Calu3 (cell line): ENCODE results near the gene ZBTB47. TPM values are rescaled to one million over a fixed set of nuclear protein-coding genes. Genes with fewer than 3 reads are reported as not detected.

Source experiments
- BruUV-seq: library from RNA; stranded (reverse); fragments of 400-500 nt; replicated peaks from 2 replicates; lab custom pipeline; 2021; lab: Mats Ljungman, UMichigan
- CTCF ChIA-PET: fragments of 300-600 bp; sonication (Branson Sonifier 250); formaldehyde crosslinking; loops from one replicate; lab custom pipeline; 2022; ENCODE audit warnings: antibody characterized with exemption; lab: Charles Lee
- DNase-seq: peaks from one replicate; pipeline ENCODE4 v3.0.0; 2022
- H3K27ac Mint-ChIP-seq: one replicate; pipeline ENCODE4 v1.8.0; 2022; ENCODE audit warnings: mixed read lengths; ENCODE audit not compliant: unreplicated experiment
- H3K27me3 Mint-ChIP-seq: one replicate; pipeline ENCODE4 v1.8.0; 2022; ENCODE audit warnings: mixed read lengths; ENCODE audit not compliant: unreplicated experiment
- H3K36me3 Mint-ChIP-seq: one replicate; pipeline ENCODE4 v1.8.0; 2022; ENCODE audit warnings: mild to moderate bottlenecking, moderate library complexity, mixed read lengths; ENCODE audit not compliant: insufficient read depth, unreplicated experiment
- H3K4me1 Mint-ChIP-seq: one replicate; pipeline ENCODE4 v1.8.0; 2022; ENCODE audit warnings: mild to moderate bottlenecking, low read depth, mixed read lengths; ENCODE audit not compliant: unreplicated experiment
- H3K4me3 Mint-ChIP-seq: one replicate; pipeline ENCODE4 v1.8.0; 2022; ENCODE audit warnings: mild to moderate bottlenecking, low read depth, moderate library complexity, mixed read lengths; ENCODE audit not compliant: unreplicated experiment
- H3K9me3 Mint-ChIP-seq: one replicate; pipeline ENCODE4 v1.8.0; 2022; ENCODE audit warnings: low read depth, mixed read lengths; ENCODE audit not compliant: unreplicated experiment
- intact Hi-C: fragments of 100-400 bp; cut with micrococcal nuclease; formaldehyde crosslinking; loops from one replicate; pipeline ENCODE4 v1.10.0; 2022; ENCODE audit not compliant: unreplicated experiment
- total RNA-seq: library from RNA; stranded (reverse); gene quantifications from 2 replicates; pipeline ENCODE4 v1.2.3, GENCODE V29; 2022
- TF ChIP-seq, protein P1 (sequence below): fragments of 200-600 bp; IDR thresholded peaks from one replicate; pipeline ENCODE4 v1.8.0; 2022; ENCODE audit warnings: antibody characterized with exemption; ENCODE audit not compliant: unreplicated experiment

Gene ZBTB47
- total RNA-seq, 1 experiment from 2014 or later = 7.2 TPM

DNA sequence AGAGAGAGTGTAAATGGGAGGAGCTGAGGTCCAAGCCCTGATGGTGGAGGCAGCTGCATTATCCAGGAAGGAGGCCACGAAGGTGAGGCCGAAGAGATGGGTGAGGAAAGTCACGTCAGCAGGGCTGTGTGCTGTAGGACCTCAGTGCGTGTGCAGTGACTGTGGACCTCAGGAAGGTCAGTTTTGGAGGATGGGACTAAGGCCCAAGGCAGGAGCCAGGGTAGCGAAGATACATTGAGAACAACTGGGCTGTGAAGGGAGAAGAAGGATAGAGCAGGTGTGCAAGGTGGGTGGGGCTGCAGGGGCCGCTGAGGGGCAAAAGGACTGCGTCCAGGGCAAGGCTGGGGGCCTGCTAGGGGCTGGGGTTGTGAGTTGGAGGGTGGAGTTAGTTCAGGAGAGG is 36.7 kb downstream of the ZBTB47 start:
- intact Hi-C loops = no loop called here
- TF ChIP-seq, protein P1, sequence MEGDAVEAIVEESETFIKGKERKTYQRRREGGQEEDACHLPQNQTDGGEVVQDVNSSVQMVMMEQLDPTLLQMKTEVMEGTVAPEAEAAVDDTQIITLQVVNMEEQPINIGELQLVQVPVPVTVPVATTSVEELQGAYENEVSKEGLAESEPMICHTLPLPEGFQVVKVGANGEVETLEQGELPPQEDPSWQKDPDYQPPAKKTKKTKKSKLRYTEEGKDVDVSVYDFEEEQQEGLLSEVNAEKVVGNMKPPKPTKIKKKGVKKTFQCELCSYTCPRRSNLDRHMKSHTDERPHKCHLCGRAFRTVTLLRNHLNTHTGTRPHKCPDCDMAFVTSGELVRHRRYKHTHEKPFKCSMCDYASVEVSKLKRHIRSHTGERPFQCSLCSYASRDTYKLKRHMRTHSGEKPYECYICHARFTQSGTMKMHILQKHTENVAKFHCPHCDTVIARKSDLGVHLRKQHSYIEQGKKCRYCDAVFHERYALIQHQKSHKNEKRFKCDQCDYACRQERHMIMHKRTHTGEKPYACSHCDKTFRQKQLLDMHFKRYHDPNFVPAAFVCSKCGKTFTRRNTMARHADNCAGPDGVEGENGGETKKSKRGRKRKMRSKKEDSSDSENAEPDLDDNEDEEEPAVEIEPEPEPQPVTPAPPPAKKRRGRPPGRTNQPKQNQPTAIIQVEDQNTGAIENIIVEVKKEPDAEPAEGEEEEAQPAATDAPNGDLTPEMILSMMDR = no peak
- no peaks in the 10 kb centered on the region for H3K36me3 Mint-ChIP-seq
- H3K27me3 Mint-ChIP-seq = peaks cover 25% of the 10 kb centered on the region
- no peak for DNase-seq
- H3K9me3 Mint-ChIP-seq = no peaks in the 10 kb centered on the region
- CTCF ChIA-PET = no interaction called here
- H3K4me1 Mint-ChIP-seq = no peaks in the 10 kb centered on the region
- H3K4me3 Mint-ChIP-seq = no peak overlapping the region
- H3K27ac Mint-ChIP-seq = no peak overlapping the region
- BruUV-seq = no TSS peak

DNA sequence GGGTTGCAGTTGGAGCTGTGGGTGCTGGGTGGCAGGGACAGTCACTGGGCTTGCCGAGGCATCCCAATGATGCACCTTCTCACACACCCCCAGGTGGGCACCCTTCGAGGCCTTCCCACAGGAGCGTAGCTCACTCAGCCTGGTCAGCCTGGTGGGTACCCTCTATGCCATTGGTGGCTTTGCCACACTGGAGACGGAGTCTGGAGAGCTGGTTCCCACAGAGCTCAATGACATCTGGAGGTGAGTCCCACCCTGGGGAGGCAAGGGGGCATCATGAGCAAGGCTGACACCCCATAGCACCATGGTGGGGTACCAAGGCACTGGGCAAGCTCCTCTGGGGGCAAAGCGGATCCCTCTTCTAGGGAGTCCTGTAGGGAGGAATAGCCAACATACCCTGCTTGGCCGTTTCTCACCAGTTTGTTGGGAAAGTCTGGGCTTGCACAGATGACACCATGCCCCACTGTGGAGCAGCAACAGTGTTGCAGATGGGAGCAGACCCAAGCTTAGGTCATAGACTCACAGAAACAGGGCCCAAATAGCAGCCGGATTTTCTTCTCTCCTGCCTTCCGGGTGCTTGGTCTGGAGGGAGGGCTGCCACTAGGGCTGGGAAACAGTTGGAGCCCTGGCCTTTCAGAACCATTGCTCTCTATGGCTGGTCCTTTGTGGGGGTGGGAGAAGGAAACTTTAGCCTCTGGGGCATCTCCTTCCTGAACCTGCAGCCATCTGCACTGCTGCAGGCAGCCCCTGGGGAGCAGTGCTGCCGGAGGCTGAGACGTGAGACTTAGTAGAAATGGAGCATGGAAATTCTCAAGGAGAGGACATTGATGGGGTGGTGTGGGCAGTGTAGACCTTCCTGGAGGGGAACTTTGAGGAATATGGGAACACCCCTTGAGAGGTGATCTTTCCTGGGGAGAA is 37.5 kb downstream of the ZBTB47 start:
- intact Hi-C loops = no loop called here
- no peaks in the 10 kb centered on the region for H3K9me3 Mint-ChIP-seq
- no peak for DNase-seq
- no peak overlapping the region for H3K4me3 Mint-ChIP-seq
- peaks cover 25% of the 10 kb centered on the region for H3K27me3 Mint-ChIP-seq
- CTCF ChIA-PET = no interaction called here
- TF ChIP-seq, protein P1 = no peak
- H3K27ac Mint-ChIP-seq = no peak overlapping the region
- no peaks in the 10 kb centered on the region for H3K4me1 Mint-ChIP-seq
- no TSS peak for BruUV-seq
- no peaks in the 10 kb centered on the region for H3K36me3 Mint-ChIP-seq

DNA sequence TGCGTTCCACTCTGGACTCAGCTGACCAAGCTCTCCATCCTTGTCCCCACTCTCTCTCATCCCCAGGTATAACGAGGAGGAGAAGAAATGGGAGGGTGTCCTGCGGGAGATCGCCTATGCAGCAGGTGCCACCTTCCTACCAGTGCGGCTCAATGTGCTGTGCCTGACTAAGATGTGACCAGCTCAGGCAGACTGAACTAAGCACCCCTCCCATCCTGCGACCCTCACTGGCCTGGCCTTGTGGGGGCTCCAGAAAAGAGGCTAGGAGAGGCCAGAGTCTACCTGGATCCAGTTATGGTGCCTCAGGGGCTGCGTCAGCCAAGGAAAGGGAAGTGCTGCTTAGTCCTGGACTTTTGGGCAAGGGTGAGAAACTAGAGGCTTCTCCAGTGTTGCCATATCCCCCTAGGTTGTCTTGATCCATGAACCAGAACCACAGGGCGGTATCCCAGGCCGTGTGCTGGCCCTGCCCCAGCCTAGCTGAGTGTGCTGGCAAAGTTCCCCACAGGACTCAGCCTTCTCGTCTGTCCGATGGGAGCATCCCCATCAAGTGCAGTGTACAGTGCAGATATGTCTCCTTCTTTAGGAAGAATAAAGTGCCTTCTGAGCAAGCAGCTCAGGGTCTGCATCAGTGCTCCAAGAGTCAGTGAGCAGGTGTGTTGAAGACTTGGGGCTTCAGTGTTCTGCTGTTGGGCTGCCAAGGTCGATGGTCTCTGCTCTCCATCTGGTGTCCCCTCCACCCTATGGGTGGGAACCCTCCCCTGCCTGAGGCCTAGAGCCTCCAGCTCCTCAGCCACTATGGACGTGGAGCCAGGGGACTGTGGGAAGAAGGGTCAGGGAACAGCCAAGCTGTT is 38.5 kb downstream of the ZBTB47 start:
- Mint-ChIP-seq H3K27ac (no peak overlapping the region), H3K27me3 (peaks cover 25% of the 10 kb centered on the region), H3K36me3 (no peaks in the 10 kb centered on the region), H3K4me3 (no peak overlapping the region), H3K9me3 (no peaks in the 10 kb centered on the region), H3K4me1 (no peaks in the 10 kb centered on the region)
- intact Hi-C loops = no loop called here
- DNase-seq = no peak
- CTCF ChIA-PET = no interaction called here
- no TSS peak for BruUV-seq
- TF ChIP-seq, protein P1 = no peak

DNA sequence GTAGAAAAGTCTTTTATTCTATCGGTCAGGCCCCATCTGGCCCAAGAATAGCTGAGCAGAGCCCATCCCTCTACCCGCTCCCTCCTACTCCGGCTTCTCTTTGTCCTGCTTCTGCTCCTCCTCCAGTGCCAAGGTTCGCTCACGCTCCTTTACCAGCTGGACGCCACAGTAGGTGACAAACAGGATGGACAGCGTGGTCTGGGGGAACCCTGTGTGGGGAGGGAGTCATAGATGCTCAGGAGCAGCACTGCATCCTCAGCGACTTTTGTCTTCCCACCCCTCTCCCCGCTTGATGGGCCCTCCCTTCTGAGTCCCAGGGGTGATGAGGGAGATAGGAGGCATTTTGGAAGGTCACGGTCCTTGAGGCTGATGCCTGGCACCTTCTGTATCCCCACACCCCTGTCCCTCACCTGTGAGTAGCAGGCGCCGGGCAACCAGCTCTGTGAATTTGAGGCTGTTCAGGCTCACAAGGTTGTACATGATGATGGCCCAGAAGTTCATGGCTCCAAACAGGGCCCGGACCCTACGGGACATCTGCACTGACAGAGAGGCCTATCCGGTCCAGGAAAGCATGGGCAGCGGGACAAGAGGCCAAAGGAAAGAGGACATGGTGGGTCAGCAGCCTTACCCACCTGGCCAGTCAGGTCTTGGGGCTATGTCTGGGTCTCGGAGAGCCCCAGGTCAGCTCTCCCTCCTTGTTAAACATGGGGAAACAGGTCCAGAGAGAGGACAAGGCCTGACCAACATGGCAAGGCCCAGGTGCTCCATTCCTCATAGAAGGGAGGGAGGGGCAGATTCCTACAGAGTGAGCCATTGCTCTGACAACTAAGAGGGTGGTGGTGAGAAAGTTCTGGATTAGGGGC is 39.4 kb downstream of the ZBTB47 start:
- H3K9me3 Mint-ChIP-seq = no peaks in the 10 kb centered on the region
- TF ChIP-seq, protein P1 = no peak
- no peak overlapping the region for H3K4me3 Mint-ChIP-seq
- no peak overlapping the region for H3K27ac Mint-ChIP-seq
- peaks cover 25% of the 10 kb centered on the region for H3K27me3 Mint-ChIP-seq
- no TSS peak for BruUV-seq
- intact Hi-C loops = no loop called here
- H3K4me1 Mint-ChIP-seq = no peaks in the 10 kb centered on the region
- DNase-seq = no peak
- CTCF ChIA-PET = interaction anchor here (0.5 kb wide), 1 partner anchor 9 kb away, joined by 3 read pairs; no protein-coding TSS in a partner anchor
- H3K36me3 Mint-ChIP-seq = no peaks in the 10 kb centered on the region
